Placental pericyte (primary cell): Measurements from ENCODE around the gene TMEM116. TPM values are rescaled to one million over a fixed set of nuclear protein-coding genes. Genes with fewer than 3 reads are reported as not detected.

Experiments
- small RNA-seq: library from RNA; depleted of rRNA; stranded (forward); fragments of <200 nt; gene quantifications from one replicate; pipeline ENCODE3, GENCODE V24; 2012; ENCODE audit warnings: low replicate concordance
- total RNA-seq: library from RNA; depleted of rRNA; stranded (reverse); fragments of >200 nt; gene quantifications from 2 replicates; pipeline ENCODE4 v1.2.3, GENCODE V29; 2012

TMEM116 gene
- 8.9 and 13.3 TPM in 2 replicates for total RNA-seq

GRCh38 chr12:112012775-112013600 is at the start of gene TMEM116, which contains the start of gene ERP29:
Gene TMEM116, minus strand, starts transcription at chr12:112013165. Its CDS starts 7,895 bp downstream, at chr12:112005270.
Gene ERP29, plus strand, starts transcription at chr12:112013426. Its CDS starts 40 bp downstream, at chr12:112013466.

Small RNA genes lying within 50 kb of the gene (small RNA-seq; reads per million reads assigned to genes)
- gene AC004024.1 (0.10 reads per million), gene MIR3657 (not detected)

Other genes with a start within 250 kb of the TMEM116 start
- 17.8 and 98.5 TPM in 2 replicates for gene ALDH2, start 246.2 kb downstream of the TMEM116 start, total RNA-seq
- 40.7 and 43.7 TPM in 2 replicates for gene MAPKAPK5, start 170.9 kb downstream of the TMEM116 start, total RNA-seq
- 26.6 and 107 TPM in 2 replicates for gene ERP29, start 261 bp upstream of the TMEM116 start, total RNA-seq
- 18.4 and 38.8 TPM in 2 replicates for gene NAA25, start 95.6 kb upstream of the TMEM116 start, total RNA-seq
- 33.0 and 39.2 TPM in 2 replicates for gene TRAFD1, start 112.4 kb upstream of the TMEM116 start, total RNA-seq